Erythroblast (primary cell): ENCODE data around the gene GPR137B.

ENCODE experiments used
- GATA1 ChIP-seq: IDR thresholded peaks from 2 replicates; pipeline ENCODE4 v1.6.1; 2011; ENCODE audit warnings: low read depth, mild to moderate bottlenecking, control low read depth, low read length, moderate library complexity
- POLR2A ChIP-seq: IDR thresholded peaks from 2 replicates; pipeline ENCODE4 v1.6.1; 2011; ENCODE audit warnings: mild to moderate bottlenecking, low read length

DNA sequence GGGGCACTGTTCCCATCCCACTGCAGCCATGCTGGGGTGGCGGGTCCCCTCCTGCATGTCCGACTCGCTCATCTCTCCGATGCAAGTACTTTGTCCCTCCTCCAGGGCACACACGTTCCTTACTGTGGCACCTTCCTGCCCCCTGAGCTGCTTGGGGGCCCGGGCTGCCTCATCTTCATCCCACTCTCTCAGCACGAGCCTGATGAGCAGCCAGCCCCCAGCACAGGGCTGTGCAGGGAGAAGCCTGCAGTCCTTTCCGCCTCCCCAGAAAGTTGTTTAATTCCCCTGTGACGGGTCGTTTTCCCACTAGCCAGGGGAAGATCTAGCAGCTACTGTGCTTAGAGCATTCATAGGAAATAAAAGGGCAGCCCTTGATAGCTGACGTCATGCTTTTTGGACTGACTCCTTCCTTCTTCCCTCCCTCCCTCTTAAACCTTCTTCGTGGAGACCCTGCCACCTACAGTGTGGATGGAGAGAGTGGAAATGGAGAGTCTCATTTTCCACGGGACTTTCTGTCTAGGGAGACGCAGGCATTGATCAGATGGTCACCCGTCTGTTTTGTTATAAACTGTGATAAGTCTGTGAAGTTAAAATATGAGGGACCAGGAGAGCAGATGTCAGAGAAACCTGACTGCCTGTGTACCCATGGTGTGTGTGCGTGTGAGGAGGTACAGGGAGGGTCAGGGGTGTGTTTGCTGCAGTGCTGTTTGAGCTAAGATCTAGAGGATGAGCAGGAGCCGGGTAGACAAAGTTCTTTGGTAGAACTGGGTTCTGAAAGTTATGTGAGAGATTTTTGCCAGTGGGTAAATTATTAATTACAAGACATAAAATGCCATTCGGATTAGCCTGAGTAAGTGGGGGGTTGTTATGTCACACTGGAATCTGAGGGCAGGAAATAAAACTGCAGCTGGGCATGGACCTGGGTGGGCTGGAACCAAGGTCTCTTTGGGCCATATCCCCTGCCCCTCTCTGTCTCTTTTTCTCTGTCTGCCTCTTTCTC, 34.3 kb downstream of the GPR137B start:
- TF ChIP-seq POLR2A (no peak), GATA1 (no peak)
